ENCODE measurements around the gene COL13A1. TPM values are rescaled to one million over a fixed set of nuclear protein-coding genes. Genes with fewer than 3 reads are reported as not detected.

Gene COL13A1
- total and polyA plus RNA-seq, 12 donors, result 0.54 to 7.6 (median 1.9) TPM

- 83 to 91% (median 89%) methylated on average over 4 of the region's 4 CpGs for WGBS, 4 donors
- Histone ChIP-seq H3K27ac (no peak overlapping the region), H3K9me3 (replicated peaks in 1 of 3) (no peaks in the 10 kb centered on the region), H3K36me3 (replicated peaks in 1 of 2) (no peaks in the 10 kb centered on the region), H3K27me3 (no peaks in the 10 kb centered on the region), H3K4me3 (no peak overlapping the region), H3K4me1 (replicated peaks in 1 of 2) (no peaks in the 10 kb centered on the region)
- DNase-seq, result no peak
- TF ChIP-seq CTCF (IDR thresholded peaks at IDR 0.05) (no peak), POLR2A (IDR thresholded peaks at IDR 0.05) (no peak)
- intact Hi-C loops (cut with DNase I), result no loop called here
These were observed 146.6 kb downstream of the COL13A1 start for GRCh38 chr10:69948261-69948660.

- H3K9me3 ChIP-seq (replicated peaks in 1 of 3), result no peaks in the 10 kb centered on the region
- intact Hi-C loops (cut with DNase I), result no loop called here
- no peak for DNase-seq
- no peaks in the 10 kb centered on the region for H3K4me1 ChIP-seq (replicated peaks in 1 of 2)
- WGBS, 4 donors, result 70 to 89% (median 79%) methylated on average over 8 of the region's 8 CpGs
- TF ChIP-seq POLR2A (IDR thresholded peaks at IDR 0.05), result no peak
- TF ChIP-seq CTCF (IDR thresholded peaks at IDR 0.05), result no peak
- H3K27ac ChIP-seq, result no peak overlapping the region
- no peaks in the 10 kb centered on the region for H3K27me3 ChIP-seq
- no peaks in the 10 kb centered on the region for H3K36me3 ChIP-seq (replicated peaks in 1 of 2)
- H3K4me3 ChIP-seq, result no peak overlapping the region
These were observed 148.1 kb downstream of the COL13A1 start for GRCh38 chr10:69949770-69950169.

- Histone ChIP-seq H3K4me1 (replicated peaks in 1 of 2) (no peaks in the 10 kb centered on the region), H3K4me3 (no peak overlapping the region), H3K9me3 (replicated peaks in 1 of 3) (no peaks in the 10 kb centered on the region), H3K36me3 (replicated peaks in 1 of 2) (no peaks in the 10 kb centered on the region), H3K27me3 (no peaks in the 10 kb centered on the region), H3K27ac (no peak overlapping the region)
- WGBS, 4 donors, result 81 to 87% (median 85%) methylated on average over 3 of the region's 3 CpGs
- no peak for DNase-seq
- TF ChIP-seq POLR2A (IDR thresholded peaks at IDR 0.05) (no peak), CTCF (IDR thresholded peaks at IDR 0.05) (no peak)
- intact Hi-C loops (cut with DNase I), result no loop called here
These were observed 150.0 kb downstream of the COL13A1 start for GRCh38 chr10:69951658-69952057.

GRCh38 chr10:69952069-69952800 lies 150.5 kb downstream of the COL13A1 start:
- H3K9me3 ChIP-seq (replicated peaks in 1 of 3), result no peaks in the 10 kb centered on the region
- no peak overlapping the region for H3K4me3 ChIP-seq
- no peaks in the 10 kb centered on the region for H3K36me3 ChIP-seq (replicated peaks in 1 of 2)
- 51 to 59% (median 55%) methylated on average over 6 of the region's 6 CpGs for WGBS, 4 donors
- TF ChIP-seq CTCF (IDR thresholded peaks at IDR 0.05) (no peak), POLR2A (IDR thresholded peaks at IDR 0.05) (no peak)
- H3K27me3 ChIP-seq, result no peaks in the 10 kb centered on the region
- intact Hi-C loops (cut with DNase I), result no loop called here
- no peak for DNase-seq
- no peak overlapping the region for H3K27ac ChIP-seq
- no peaks in the 10 kb centered on the region for H3K4me1 ChIP-seq (replicated peaks in 1 of 2)

Measured in adrenal gland (tissue), 12 donors.